NCI-H2227 (cell line): ENCODE measurements around the gene ANKRD13C.
"Not testable (repeated sequence)": the region's sequence is repeated elsewhere in the genome, so short reads cannot be mapped to it uniquely, and the experiment has no call there.

Experiments
- DNase-seq: peaks from one replicate; lab custom pipeline; 2025; ENCODE audit not compliant: unreplicated experiment; lab: John Stamatoyannopoulos, UW

Gene ANKRD13C

GRCh38 chr1:70354332-70355110 lies at the start of gene ANKRD13C:
Gene ANKRD13C, minus strand, starts transcription at chr1:70354722. Its CDS starts 314 bp downstream, at chr1:70354408.
- DNase-seq: peak; percentile 98

- DNase-seq: no peak
Observed at GRCh38 chr1:70403759-70404158, 49.2 kb upstream of the ANKRD13C start.

GRCh38 chr1:70401974-70402373 lies 47.5 kb upstream of the ANKRD13C start:
- DNase-seq: no peak

- DNase-seq: peak; percentile 60
Observed at GRCh38 chr1:70400335-70400734, 45.8 kb upstream of the ANKRD13C start.

- DNase-seq: no peak
Observed at GRCh38 chr1:70397013-70397412, 42.5 kb upstream of the ANKRD13C start.

GRCh38 chr1:70396607-70397006 lies 42.1 kb upstream of the ANKRD13C start:
- no peak for DNase-seq

- no peak for DNase-seq
Observed at GRCh38 chr1:70392626-70393025, 38.1 kb upstream of the ANKRD13C start.

GRCh38 chr1:70387507-70387906 lies 33.0 kb upstream of the ANKRD13C start:
- DNase-seq: no peak

GRCh38 chr1:70386121-70386520 lies 31.6 kb upstream of the ANKRD13C start:
- DNase-seq: no peak

- DNase-seq: no peak
Observed at GRCh38 chr1:70385477-70385876, 31.0 kb upstream of the ANKRD13C start.

GRCh38 chr1:70384542-70384941 lies 30.0 kb upstream of the ANKRD13C start:
- DNase-seq: no peak

GRCh38 chr1:70383483-70383882 lies 29.0 kb upstream of the ANKRD13C start:
- no peak for DNase-seq

GRCh38 chr1:70382682-70383081 lies 28.2 kb upstream of the ANKRD13C start:
- no peak for DNase-seq

GRCh38 chr1:70376196-70376595 lies 21.7 kb upstream of the ANKRD13C start:
- no peak for DNase-seq

- not testable (repeated sequence) for DNase-seq
Observed at GRCh38 chr1:70373580-70373979, 19.1 kb upstream of the ANKRD13C start.

- no peak for DNase-seq
Observed at GRCh38 chr1:70372426-70372825, 17.9 kb upstream of the ANKRD13C start.

- not testable (repeated sequence) for DNase-seq
Observed at GRCh38 chr1:70371586-70371985, 17.1 kb upstream of the ANKRD13C start.

GRCh38 chr1:70367397-70367796 lies 12.9 kb upstream of the ANKRD13C start:
- not testable (repeated sequence) for DNase-seq

- DNase-seq: not testable (repeated sequence)
Observed at GRCh38 chr1:70366997-70367396, 12.5 kb upstream of the ANKRD13C start.

GRCh38 chr1:70366425-70366952 lies 12.0 kb upstream of the ANKRD13C start:
- not testable (repeated sequence) for DNase-seq

- no peak for DNase-seq
Observed at GRCh38 chr1:70364439-70364838, 9.9 kb upstream of the ANKRD13C start.

GRCh38 chr1:70361727-70362398 lies 7.3 kb upstream of the ANKRD13C start:
- DNase-seq: no peak
